ENCODE data around the gene RABGAP1L.
"Not testable (repeated sequence)": the region's sequence is repeated elsewhere in the genome, so short reads cannot be mapped to it uniquely, and the experiment has no call there.

Gene RABGAP1L

GRCh38 chr1:174623324-174624035, 464.2 kb downstream of the RABGAP1L start:
- no peak for DNase-seq

GRCh38 chr1:174626031-174627025, 467.0 kb downstream of the RABGAP1L start:
- no peak for DNase-seq

- no peak for DNase-seq
These were observed 478.2 kb downstream of the RABGAP1L start for GRCh38 chr1:174637487-174637886.

- DNase-seq = no peak
These were observed 480.1 kb downstream of the RABGAP1L start for GRCh38 chr1:174639461-174639860.

- DNase-seq = no peak
These were observed 481.5 kb downstream of the RABGAP1L start for GRCh38 chr1:174640783-174641182.

- DNase-seq = no peak
These were observed 483.1 kb downstream of the RABGAP1L start for GRCh38 chr1:174642393-174642792.

GRCh38 chr1:174643206-174643605, 483.9 kb downstream of the RABGAP1L start:
- no peak for DNase-seq

- DNase-seq = not testable (repeated sequence)
These were observed 490.3 kb downstream of the RABGAP1L start for GRCh38 chr1:174649572-174649971.

GRCh38 chr1:174652569-174653280, 493.4 kb downstream of the RABGAP1L start:
- DNase-seq = no peak

GRCh38 chr1:174654560-174654959, 495.2 kb downstream of the RABGAP1L start:
- no peak for DNase-seq

GRCh38 chr1:174656409-174657059, 497.2 kb downstream of the RABGAP1L start:
- DNase-seq = no peak

GRCh38 chr1:174657411-174657810, 498.1 kb downstream of the RABGAP1L start:
- no peak for DNase-seq

GRCh38 chr1:174657893-174658292, 498.6 kb downstream of the RABGAP1L start:
- DNase-seq = no peak

GRCh38 chr1:174659823-174660222, 500.5 kb downstream of the RABGAP1L start:
- no peak for DNase-seq

GRCh38 chr1:174660476-174660875, 501.2 kb downstream of the RABGAP1L start:
- no peak for DNase-seq

- no peak for DNase-seq
These were observed 504.0 kb downstream of the RABGAP1L start for GRCh38 chr1:174663358-174663757.

- no peak for DNase-seq
These were observed 506.9 kb downstream of the RABGAP1L start for GRCh38 chr1:174666248-174666647.

GRCh38 chr1:174671826-174672225, 512.5 kb downstream of the RABGAP1L start:
- DNase-seq = no peak

- DNase-seq = no peak
These were observed 517.5 kb downstream of the RABGAP1L start for GRCh38 chr1:174676856-174677255.

- DNase-seq = no peak
These were observed 519.3 kb downstream of the RABGAP1L start for GRCh38 chr1:174678657-174679056.

- DNase-seq = no peak
These were observed 520.8 kb downstream of the RABGAP1L start for GRCh38 chr1:174680101-174680500.

GRCh38 chr1:174682419-174683008, 523.2 kb downstream of the RABGAP1L start:
- DNase-seq = no peak
